ENCODE results near the gene PTGIS.

- TF ChIP-seq EZH2phosphoT487 (IDR thresholded peaks at IDR 0.05; ENCODE audit: insufficient read depth, low read depth) (no peak), EZH2 (IDR thresholded peaks at IDR 0.05; ENCODE audit: insufficient read depth, poor library complexity, severe bottlenecking) (no peak)
These were observed 5.5 kb downstream of the PTGIS start for GRCh38 chr20:49562311-49563014.
